WTC11 (cell line): ENCODE measurements around the gene UBAP1.

Experiments
- CREB1 ChIP-seq: sonication (generic); formaldehyde crosslinking; IDR thresholded peaks from 2 replicates; pipeline ENCODE4 v1.8.0; 2023; ENCODE audit warnings: mild to moderate bottlenecking, missing genetic modification reagents
- FOXJ3 ChIP-seq: sonication (generic); formaldehyde crosslinking; IDR thresholded peaks from 2 replicates; pipeline ENCODE4 v1.9.0; 2021; ENCODE audit warnings: missing genetic modification reagents, mild to moderate bottlenecking, borderline replicate concordance
- GTF2I ChIP-seq: fragments of 250-450 bp; sonication (Bioruptor Pico); conservative IDR thresholded peaks from 2 replicates; pipeline ENCODE4 v1.4.0; 2021; ENCODE audit warnings: mild to moderate bottlenecking
- SMAD3 ChIP-seq: sonication (generic); formaldehyde crosslinking; IDR thresholded peaks from 2 replicates; pipeline ENCODE4 v1.8.0; 2022; ENCODE audit warnings: missing genetic modification reagents, mild to moderate bottlenecking, borderline replicate concordance
- TF ChIP-seq, protein P1 (sequence below): fragments of 200-600 bp; IDR thresholded peaks from 2 replicates; pipeline ENCODE4 v1.8.0; 2022; ENCODE audit warnings: antibody characterized with exemption

DNA sequence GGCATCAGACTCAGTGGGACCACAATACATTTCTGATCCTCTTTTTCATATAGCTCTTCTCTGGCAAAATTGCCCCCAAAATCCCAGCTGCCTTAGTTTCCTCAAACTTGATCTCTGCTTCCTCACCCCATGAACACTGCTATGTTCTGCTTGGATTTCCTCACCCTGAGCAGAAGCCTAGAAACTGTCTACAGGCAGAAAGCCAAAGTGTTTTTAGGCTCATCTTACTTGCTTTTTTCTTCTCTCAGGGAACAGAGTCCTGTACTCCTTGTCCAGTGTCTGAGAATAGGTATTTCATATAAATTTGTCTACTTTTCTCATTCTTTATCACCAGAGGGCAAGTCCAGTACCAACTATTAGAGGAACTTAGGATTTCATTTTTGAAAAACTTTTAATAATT lies 21.5 kb upstream of the UBAP1 start:
- TF ChIP-seq, protein P1, sequence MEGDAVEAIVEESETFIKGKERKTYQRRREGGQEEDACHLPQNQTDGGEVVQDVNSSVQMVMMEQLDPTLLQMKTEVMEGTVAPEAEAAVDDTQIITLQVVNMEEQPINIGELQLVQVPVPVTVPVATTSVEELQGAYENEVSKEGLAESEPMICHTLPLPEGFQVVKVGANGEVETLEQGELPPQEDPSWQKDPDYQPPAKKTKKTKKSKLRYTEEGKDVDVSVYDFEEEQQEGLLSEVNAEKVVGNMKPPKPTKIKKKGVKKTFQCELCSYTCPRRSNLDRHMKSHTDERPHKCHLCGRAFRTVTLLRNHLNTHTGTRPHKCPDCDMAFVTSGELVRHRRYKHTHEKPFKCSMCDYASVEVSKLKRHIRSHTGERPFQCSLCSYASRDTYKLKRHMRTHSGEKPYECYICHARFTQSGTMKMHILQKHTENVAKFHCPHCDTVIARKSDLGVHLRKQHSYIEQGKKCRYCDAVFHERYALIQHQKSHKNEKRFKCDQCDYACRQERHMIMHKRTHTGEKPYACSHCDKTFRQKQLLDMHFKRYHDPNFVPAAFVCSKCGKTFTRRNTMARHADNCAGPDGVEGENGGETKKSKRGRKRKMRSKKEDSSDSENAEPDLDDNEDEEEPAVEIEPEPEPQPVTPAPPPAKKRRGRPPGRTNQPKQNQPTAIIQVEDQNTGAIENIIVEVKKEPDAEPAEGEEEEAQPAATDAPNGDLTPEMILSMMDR = no peak
- no peak for TF ChIP-seq SMAD3
- no peak for TF ChIP-seq FOXJ3
- no peak for TF ChIP-seq GTF2I
- no peak for TF ChIP-seq CREB1 (CRISPR knock-in tag)
